ENCODE data around the gene KLF11.

KLF11 gene

GRCh38 chr2:10016001-10016801 is 27.1 kb upstream of the KLF11 start:
- Histone ChIP-seq H2BK5ac (ENCODE audit: low read depth, low read length, poor library complexity) (no peak overlapping the region), H2AK5ac (ENCODE audit: low read length) (no peak overlapping the region), H3K36me3 (ENCODE audit: control insufficient read depth in 1 of 2, insufficient read depth in 2 of 2, low read length in 2 of 2) (no peaks in the 10 kb centered on the region), H3K9ac (ENCODE audit: low read length) (no peak overlapping the region), H3K9me3 (ENCODE audit: insufficient read depth, low read depth, low read length) (peaks cover 31% of the 10 kb centered on the region), H3K18ac (ENCODE audit: low read length) (no peak overlapping the region), H3K4me2 (ENCODE audit: low read length) (no peak overlapping the region), H4K91ac (ENCODE audit: low read depth, low read length) (no peak overlapping the region), H3K4me1 (ENCODE audit: control insufficient read depth in 1 of 2, insufficient read depth in 2 of 2, low read length in 2 of 2) (no peaks in the 10 kb centered on the region), H3K79me2 (ENCODE audit: control insufficient read depth, insufficient read depth, low read length, poor library complexity) (no peaks in the 10 kb centered on the region), H3K23ac (ENCODE audit: low read length) (no peak overlapping the region), H2AFZ (ENCODE audit: insufficient read depth, low read length, poor library complexity) (no peak overlapping the region), H2BK12ac (ENCODE audit: low read length) (no peak overlapping the region), H3K27me3 (ENCODE audit: insufficient read depth, low read length) (no peaks in the 10 kb centered on the region), H3K79me1 (ENCODE audit: low read length) (peaks cover 1% of the 10 kb centered on the region), H2BK120ac (ENCODE audit: insufficient read depth, low read length, poor library complexity) (no peak overlapping the region), H3K14ac (ENCODE audit: low read length) (no peak overlapping the region), H3K4ac (ENCODE audit: low read depth, low read length) (no peak overlapping the region), H3K4me3 (ENCODE audit: low read depth, low read length) (no peak overlapping the region), H3K27ac (ENCODE audit: low read depth, low read length) (no peak overlapping the region), H4K8ac (ENCODE audit: low read depth, low read length) (no peak overlapping the region), H4K12ac (ENCODE audit: low read depth, low read length) (no peak overlapping the region)
- no CpG with 5 or more reads among the region's 35 CpGs for WGBS (ENCODE audit: extremely low coverage, insufficient coverage, insufficient read length)
- peak; percentile 66 to 79 for DNase-seq

GRCh38 chr2:10016802-10017258 is 26.5 kb upstream of the KLF11 start:
- no peak for DNase-seq
- Histone ChIP-seq H2BK12ac (ENCODE audit: low read length) (no peak overlapping the region), H3K14ac (ENCODE audit: low read length) (no peak overlapping the region), H3K9ac (ENCODE audit: low read length) (no peak overlapping the region), H3K4me3 (ENCODE audit: low read depth, low read length) (no peak overlapping the region), H3K4me2 (ENCODE audit: low read length) (no peak overlapping the region), H4K12ac (ENCODE audit: low read depth, low read length) (no peak overlapping the region), H3K79me1 (ENCODE audit: low read length) (peaks cover 1% of the 10 kb centered on the region), H3K27ac (ENCODE audit: low read depth, low read length) (no peak overlapping the region), H2AFZ (ENCODE audit: insufficient read depth, low read length, poor library complexity) (no peak overlapping the region), H3K79me2 (ENCODE audit: control insufficient read depth, insufficient read depth, low read length, poor library complexity) (no peaks in the 10 kb centered on the region), H3K23ac (ENCODE audit: low read length) (no peak overlapping the region), H3K9me3 (ENCODE audit: insufficient read depth, low read depth, low read length) (peaks cover 26% of the 10 kb centered on the region), H2BK5ac (ENCODE audit: low read depth, low read length, poor library complexity) (no peak overlapping the region), H2BK120ac (ENCODE audit: insufficient read depth, low read length, poor library complexity) (no peak overlapping the region), H4K91ac (ENCODE audit: low read depth, low read length) (no peak overlapping the region), H3K4me1 (ENCODE audit: control insufficient read depth in 1 of 2, insufficient read depth in 2 of 2, low read length in 2 of 2) (peaks cover 0 to under 1% of the 10 kb centered on the region in 2 experiments), H3K4ac (ENCODE audit: low read depth, low read length) (no peak overlapping the region), H3K27me3 (ENCODE audit: insufficient read depth, low read length) (no peaks in the 10 kb centered on the region), H3K36me3 (ENCODE audit: control insufficient read depth in 1 of 2, insufficient read depth in 2 of 2, low read length in 2 of 2) (no peaks in the 10 kb centered on the region), H3K18ac (ENCODE audit: low read length) (no peak overlapping the region), H2AK5ac (ENCODE audit: low read length) (no peak overlapping the region), H4K8ac (ENCODE audit: low read depth, low read length) (no peak overlapping the region)
- no CpG with 5 or more reads among the region's 8 CpGs for WGBS (ENCODE audit: extremely low coverage, insufficient coverage, insufficient read length)

DNA sequence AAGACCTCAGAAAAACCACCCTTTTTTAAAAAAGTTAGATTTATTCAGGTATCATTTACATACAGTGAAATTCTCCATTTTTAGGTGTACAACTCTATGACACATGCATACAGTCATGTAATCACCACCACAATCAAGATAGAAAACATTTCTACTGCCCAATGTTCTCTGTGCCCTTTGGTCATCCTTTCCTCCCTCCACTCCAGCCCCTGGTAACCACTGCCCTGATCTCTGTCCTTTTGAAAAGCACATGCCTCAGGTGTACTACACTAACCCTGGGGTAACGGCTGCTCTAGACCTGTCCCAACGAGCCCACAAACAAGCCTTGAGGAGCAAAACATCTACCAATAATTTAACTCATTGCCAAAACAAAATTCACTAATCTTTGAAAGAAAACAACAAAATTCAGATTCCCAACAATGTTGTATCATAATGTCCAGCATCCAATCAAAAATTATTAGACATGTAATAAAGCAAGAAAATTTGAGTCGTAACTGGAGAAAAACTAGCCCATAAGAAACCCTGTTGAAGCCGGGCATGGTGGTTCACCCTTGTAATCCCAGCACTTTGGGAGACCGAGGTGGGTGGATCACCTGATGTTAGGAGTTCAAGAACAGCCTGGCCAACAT is 25.9 kb upstream of the KLF11 start:
- no peak overlapping the region for H2BK12ac ChIP-seq (ENCODE audit: low read length)
- H3K9me3 ChIP-seq (ENCODE audit: insufficient read depth, low read depth, low read length), result peaks cover 24% of the 10 kb centered on the region
- H3K18ac ChIP-seq (ENCODE audit: low read length), result no peak overlapping the region
- no peak overlapping the region for H2BK5ac ChIP-seq (ENCODE audit: low read depth, low read length, poor library complexity)
- no peak overlapping the region for H2AFZ ChIP-seq (ENCODE audit: insufficient read depth, low read length, poor library complexity)
- H3K27ac ChIP-seq (ENCODE audit: low read depth, low read length), result no peak overlapping the region
- H3K4ac ChIP-seq (ENCODE audit: low read depth, low read length), result no peak overlapping the region
- no CpG with 5 or more reads among the region's 5 CpGs for WGBS (ENCODE audit: extremely low coverage, insufficient coverage, insufficient read length)
- no peaks in the 10 kb centered on the region for H3K79me2 ChIP-seq (ENCODE audit: control insufficient read depth, insufficient read depth, low read length, poor library complexity)
- no peaks in the 10 kb centered on the region for H3K27me3 ChIP-seq (ENCODE audit: insufficient read depth, low read length)
- no peak overlapping the region for H2BK120ac ChIP-seq (ENCODE audit: insufficient read depth, low read length, poor library complexity)
- H4K8ac ChIP-seq (ENCODE audit: low read depth, low read length), result no peak overlapping the region
- peaks cover 4 to 6% of the 10 kb centered on the region in 2 experiments for H3K4me1 ChIP-seq (ENCODE audit: control insufficient read depth in 1 of 2, insufficient read depth in 2 of 2, low read length in 2 of 2)
- no peak overlapping the region for H3K9ac ChIP-seq (ENCODE audit: low read length)
- no peak overlapping the region for H3K23ac ChIP-seq (ENCODE audit: low read length)
- H3K36me3 ChIP-seq (ENCODE audit: control insufficient read depth in 1 of 2, insufficient read depth in 2 of 2, low read length in 2 of 2), result no peaks in the 10 kb centered on the region
- no peak overlapping the region for H3K4me2 ChIP-seq (ENCODE audit: low read length)
- H4K12ac ChIP-seq (ENCODE audit: low read depth, low read length), result no peak overlapping the region
- DNase-seq, result peak in 1 of 2 donors; percentile 64
- no peak overlapping the region for H3K14ac ChIP-seq (ENCODE audit: low read length)
- peaks cover 1% of the 10 kb centered on the region for H3K79me1 ChIP-seq (ENCODE audit: low read length)
- H4K91ac ChIP-seq (ENCODE audit: low read depth, low read length), result no peak overlapping the region
- H2AK5ac ChIP-seq (ENCODE audit: low read length), result no peak overlapping the region
- no peak overlapping the region for H3K4me3 ChIP-seq (ENCODE audit: low read depth, low read length)

- Histone ChIP-seq H3K14ac (ENCODE audit: low read length) (no peak overlapping the region), H2BK5ac (ENCODE audit: low read depth, low read length, poor library complexity) (no peak overlapping the region), H3K9ac (ENCODE audit: low read length) (no peak overlapping the region), H3K79me2 (ENCODE audit: control insufficient read depth, insufficient read depth, low read length, poor library complexity) (no peaks in the 10 kb centered on the region), H3K23ac (ENCODE audit: low read length) (no peak overlapping the region), H3K27ac (ENCODE audit: low read depth, low read length) (no peak overlapping the region), H3K4ac (ENCODE audit: low read depth, low read length) (no peak overlapping the region), H3K79me1 (ENCODE audit: low read length) (peaks cover 1% of the 10 kb centered on the region), H3K4me3 (ENCODE audit: low read depth, low read length) (no peak overlapping the region), H4K8ac (ENCODE audit: low read depth, low read length) (no peak overlapping the region), H2BK120ac (ENCODE audit: insufficient read depth, low read length, poor library complexity) (no peak overlapping the region), H4K91ac (ENCODE audit: low read depth, low read length) (no peak overlapping the region), H2AK5ac (ENCODE audit: low read length) (no peak overlapping the region), H3K4me1 (ENCODE audit: control insufficient read depth in 1 of 2, insufficient read depth in 2 of 2, low read length in 2 of 2) (peaks cover 4 to 6% of the 10 kb centered on the region in 2 experiments), H3K18ac (ENCODE audit: low read length) (no peak overlapping the region), H3K36me3 (ENCODE audit: control insufficient read depth in 1 of 2, insufficient read depth in 2 of 2, low read length in 2 of 2) (no peaks in the 10 kb centered on the region), H3K27me3 (ENCODE audit: insufficient read depth, low read length) (no peaks in the 10 kb centered on the region), H2AFZ (ENCODE audit: insufficient read depth, low read length, poor library complexity) (no peak overlapping the region), H4K12ac (ENCODE audit: low read depth, low read length) (no peak overlapping the region), H3K9me3 (ENCODE audit: insufficient read depth, low read depth, low read length) (peaks cover 12% of the 10 kb centered on the region), H3K4me2 (ENCODE audit: low read length) (no peak overlapping the region), H2BK12ac (ENCODE audit: low read length) (no peak overlapping the region)
- no CpG with 5 or more reads among the region's 8 CpGs for whole genome bisulfite sequencing (ENCODE audit: extremely low coverage, insufficient coverage, insufficient read length)
- DNase-seq, result peak; percentile 51 to 61
Measured at GRCh38 chr2:10019174-10019573, 24.2 kb upstream of the KLF11 start.
